GM19023 (cell line): Measurements from ENCODE around the gene ERG.

ENCODE experiments used
- ATAC-seq: cut with Tn5 transposase; IDR thresholded peaks from one replicate; pipeline ENCODE4 v1.9.1; 2021; ENCODE audit warnings: mild to moderate bottlenecking, moderate library complexity; ENCODE audit not compliant: unreplicated experiment

ERG gene

DNA sequence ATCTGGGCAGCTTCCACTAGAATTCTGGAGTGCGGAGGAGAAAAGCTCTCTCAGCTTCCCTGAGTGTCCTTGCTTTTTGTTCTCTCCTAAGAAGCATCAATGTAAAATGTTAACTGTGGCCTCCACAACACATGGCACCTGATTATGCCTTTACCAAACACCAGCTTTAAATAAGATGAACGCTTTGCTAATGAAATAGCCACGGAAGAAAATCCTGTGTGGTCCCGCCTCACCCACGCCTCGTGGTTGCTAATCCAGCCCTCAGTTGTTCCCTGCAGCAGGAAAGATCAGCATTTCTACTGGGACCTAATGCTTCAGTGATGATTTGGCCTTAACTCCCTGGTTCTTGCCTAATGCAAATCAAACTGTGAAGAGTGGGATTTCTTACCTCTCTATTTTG is 1.8 kb upstream of the ERG start:
- ATAC-seq: no peak

DNA sequence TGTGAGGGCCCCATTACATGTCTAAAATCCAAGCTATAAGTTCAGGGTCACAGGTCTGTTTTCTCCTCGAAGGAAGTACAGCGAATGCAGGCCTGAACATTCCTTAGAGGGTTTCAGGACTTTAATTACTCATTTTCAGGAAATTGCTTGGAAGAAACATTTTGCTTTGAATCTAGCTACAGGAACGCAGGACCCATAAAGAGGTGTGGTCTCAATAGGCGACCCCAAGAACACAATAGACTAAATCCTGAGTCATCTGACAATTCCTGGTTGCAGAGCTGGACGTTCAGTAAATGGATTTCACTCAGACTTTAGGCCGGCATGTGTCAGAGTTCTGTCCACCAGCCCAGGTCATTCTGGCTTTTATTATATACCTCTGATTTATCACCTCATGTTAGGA is 1.0 kb upstream of the ERG start:
- ATAC-seq: no peak

DNA sequence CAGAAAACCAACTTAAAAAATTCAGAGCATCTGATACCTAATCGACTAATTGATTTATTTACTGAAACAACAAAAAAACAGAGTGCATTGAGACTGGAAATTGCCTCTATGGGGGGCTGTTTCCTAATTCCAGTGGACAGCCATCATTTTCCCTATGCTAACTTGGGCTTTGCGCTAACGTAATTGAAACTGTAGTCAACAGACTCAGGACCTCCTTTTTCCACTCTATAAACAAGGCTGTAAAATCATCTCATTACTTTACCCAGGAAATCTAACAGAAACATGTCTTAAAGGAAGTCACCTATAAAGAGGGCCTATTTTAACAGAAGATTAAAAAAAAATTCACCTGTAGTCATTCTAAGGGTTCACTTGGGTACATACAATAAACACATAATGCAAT is 2.1 kb downstream of the ERG start:
- no peak for ATAC-seq

DNA sequence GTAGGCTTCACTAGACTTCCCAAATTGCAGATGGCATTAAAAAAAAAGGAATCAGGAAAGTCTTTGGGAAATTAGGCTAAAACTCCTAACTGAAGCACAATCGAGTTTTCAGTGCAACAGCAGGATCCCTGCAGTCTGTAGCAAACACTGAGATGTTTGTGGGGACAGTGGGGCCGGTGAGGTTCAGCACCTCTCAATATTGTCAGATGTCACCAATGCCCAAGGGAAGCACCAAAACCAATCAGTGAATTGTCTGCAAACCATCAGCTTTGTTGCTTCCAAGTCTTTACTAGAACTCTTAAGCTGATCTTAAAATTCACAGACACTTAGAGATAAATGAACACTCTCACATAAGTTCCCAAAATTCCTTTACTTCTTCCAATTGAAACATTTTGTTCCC is 2.6 kb downstream of the ERG start:
- ATAC-seq: no peak

DNA sequence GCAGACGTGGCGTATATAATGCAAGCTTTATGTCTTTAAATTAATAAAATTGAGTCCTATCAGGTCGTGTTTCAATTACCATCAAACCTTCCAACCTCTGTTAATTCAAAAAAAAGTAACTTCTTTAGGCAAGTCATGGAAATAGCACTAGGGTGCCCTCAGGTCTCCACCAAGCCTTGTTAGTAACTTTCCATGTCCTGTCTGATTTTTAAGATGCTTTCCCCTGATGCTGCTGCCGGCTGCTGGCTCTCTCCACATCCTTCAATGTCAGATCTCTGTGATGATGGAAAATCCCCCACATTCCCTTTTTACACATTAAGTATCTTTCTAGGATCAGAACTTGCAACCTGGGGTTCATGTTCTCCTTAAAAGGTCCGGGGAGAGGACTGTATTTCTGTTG is 3.0 kb downstream of the ERG start:
- ATAC-seq: no peak

DNA sequence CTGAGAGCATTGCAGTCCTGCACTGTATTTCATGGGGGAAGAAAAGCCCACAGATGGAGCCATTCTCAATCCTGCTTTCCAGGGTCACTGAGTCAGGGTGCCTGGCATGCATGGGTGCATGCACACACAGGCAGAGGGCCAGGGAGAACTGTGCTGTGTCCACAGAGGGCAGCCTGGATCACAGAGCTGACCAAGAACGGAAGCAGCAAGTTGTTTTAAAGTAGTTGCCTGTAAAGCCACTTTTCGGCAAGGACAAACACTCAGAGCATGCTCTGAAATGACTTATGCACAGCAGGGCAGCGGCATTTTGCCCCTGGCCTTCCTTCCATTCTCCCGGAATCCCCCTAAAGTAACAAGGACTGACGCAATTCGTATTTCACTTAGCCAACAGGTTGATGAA is 3.6 kb downstream of the ERG start:
- ATAC-seq: no peak

DNA sequence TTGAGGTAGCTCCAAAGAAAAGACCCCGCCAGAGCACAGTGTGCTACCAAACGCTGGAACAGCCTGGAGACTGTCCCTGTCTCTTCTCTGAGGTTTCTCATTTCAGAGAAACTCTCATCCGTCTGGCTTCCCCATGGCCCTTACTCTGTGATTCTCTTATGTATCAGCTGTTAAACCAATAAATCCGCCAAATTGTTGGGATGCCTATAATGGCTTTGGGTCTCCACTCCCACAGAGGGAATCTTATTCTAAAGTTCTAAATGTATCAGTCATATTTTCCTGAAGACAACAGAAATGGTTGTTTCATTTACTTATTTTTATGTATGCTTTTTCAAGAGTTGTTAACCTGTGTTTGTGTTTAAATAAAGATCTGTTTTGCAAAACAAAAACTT is 4.0 kb downstream of the ERG start:
- no peak for ATAC-seq

DNA sequence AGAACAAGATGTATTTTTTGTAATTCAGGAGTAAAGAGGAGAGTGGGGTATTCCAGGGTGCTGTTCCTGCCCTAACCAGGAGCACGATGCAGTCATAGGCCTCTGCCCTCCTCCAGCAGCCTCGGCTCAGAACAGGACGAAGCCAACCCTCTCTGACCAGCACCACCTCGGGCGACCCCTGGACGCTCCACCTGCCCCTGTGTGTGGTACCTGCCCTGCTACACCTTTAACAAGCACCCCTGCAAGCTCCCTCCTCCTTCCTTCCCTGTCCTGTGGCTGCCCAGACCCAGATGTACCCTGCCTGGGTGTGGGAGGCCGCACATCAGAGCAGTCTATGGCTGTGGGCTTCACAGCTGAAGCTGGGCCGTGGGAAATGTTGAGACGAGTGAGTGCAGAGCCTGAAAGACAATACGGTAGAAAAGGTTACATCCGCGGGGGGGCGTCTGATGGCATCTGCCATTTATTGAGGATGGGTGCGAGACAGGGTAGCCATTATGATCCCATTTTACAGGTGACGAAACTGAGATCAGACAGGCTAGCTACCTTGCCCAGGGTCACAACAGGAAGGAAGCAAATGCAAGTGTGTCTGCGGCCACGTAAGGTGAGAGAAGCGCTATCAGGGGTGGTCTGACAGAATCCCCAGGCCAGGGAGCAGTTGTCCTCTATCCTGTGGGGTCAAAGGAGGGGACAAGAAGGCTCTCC is 4.6 kb downstream of the ERG start:
- ATAC-seq: no peak

DNA sequence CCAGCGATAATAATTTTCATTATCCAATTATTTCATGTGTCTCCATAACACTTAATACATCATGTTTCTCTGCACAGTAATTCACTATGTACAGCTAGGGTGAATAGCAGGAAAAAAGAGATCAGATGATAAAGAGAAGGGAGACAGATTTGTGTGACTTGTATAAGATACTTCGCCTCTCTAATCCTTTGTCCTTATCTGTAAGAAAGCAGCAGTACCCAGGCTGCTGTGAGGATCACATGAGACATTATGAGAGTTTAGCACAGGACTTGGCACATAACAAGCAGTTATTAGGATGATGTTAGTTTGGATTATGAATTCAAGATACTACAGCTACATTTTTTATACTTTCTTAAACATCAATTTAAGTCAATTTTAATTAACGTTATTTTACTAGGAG is 6.3 kb downstream of the ERG start:
- ATAC-seq: no peak

DNA sequence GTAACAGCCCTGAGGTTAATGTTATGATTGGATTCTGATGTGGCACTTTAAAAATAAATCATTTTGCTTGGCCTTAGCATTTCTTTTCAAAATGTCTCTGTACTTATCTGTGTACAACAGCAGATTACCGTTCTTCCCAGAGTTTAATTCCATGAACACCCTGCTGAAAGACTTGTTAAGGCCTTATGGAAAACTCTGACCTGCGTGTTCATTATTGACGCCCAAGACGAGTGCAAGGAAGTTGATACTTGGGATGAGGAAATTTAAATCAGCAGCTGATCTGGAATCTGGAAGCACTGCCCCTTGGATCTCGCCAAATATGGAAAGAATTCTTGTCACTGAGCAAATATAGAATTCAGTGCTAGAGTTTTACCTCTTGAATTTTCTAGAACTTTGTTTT is 6.7 kb downstream of the ERG start:
- ATAC-seq: no peak

DNA sequence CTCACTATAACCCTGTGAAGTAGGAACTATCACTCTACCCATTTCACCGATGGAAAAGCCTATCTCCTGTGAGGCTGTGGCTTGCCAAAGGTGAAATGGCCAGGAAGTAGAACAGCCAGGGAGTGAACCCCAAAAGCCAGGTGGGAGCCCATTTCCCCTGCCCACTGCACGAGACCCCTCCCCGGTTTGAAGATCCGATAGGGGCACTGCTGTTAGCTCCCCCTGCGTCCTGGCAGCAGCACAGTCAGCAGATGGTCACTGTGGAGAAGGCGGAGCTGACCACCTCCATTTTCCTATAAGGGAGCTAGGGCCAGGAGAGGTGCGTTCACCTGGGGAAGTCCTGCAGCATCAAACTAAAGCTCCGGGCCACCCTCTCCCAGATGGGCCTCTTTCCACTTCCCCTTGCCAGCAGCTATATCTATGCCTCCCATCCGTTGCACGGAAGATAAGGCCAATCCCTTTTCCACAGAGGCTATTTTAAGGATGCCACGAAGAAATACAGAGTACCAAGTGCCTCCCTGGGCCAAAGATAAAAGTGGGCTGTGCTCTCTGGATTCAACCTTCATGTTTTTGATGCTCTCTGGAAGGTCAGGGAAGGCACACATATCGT is 7.8 kb downstream of the ERG start:
- no peak for ATAC-seq

DNA sequence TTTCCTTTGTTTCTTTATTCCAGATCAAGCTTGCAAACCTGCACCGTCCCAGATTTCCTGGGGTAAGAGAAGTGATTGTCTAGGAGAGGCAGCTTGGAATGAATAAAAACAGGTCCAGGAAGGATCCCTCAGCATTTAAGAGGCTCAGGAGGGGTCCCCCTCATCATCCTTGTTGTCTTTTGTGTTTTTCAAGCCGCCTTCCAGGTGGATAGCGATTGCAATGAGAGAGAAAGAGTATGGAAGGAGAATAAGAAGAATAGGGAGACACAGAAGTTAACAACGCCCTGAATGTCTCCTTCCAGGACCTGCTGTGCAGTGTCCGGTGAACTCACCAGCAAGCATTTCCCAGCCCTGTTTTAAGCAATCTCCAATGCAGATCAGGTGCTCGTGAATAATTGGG is 8.5 kb downstream of the ERG start:
- no peak for ATAC-seq

DNA sequence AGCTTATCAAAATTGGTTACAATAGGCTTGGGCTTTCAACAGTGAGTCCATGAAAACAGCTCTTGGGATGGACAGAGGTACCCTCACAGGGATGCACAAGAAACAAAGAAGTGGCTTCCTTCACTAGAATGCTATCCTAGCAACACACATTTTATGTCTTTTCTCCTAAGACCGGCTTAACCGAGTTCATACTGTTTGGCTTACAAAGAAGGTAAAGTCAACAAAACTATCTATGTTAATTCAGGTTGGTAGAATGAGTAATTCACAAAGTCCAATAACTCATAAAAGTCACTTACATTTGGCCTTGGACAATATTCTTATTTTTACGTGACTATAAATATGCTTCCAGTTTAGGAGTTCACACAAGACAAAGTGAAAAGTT is 9.0 kb downstream of the ERG start:
- ATAC-seq: no peak

DNA sequence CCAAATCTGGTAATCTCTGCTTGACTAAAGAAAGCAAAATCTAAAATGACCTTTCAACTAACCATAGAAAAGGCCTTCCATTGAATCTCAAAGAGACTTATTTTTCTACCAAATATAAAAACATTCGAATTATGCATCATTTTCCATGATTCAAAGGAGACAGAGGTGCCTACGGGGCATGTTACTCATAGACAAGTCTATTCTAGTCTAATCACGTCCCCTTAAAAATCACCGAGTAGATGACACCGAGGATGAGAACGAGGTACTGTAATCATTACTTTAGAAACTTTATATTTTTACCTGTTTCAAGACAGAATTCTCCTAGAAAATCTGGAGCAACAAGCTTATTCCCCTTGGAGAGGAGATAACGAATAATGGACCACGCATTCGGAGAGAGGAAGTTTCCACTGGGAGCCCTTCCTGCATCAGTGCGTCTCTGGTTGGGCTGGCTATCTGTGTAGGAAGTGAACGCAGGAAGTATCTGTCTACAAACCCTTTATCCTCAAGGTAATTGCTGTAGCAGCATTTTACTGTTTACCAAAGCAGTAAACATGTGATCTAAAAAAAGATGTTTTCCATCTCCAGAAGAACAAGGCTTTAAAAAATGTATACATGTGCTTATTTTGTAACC is 9.5 kb downstream of the ERG start:
- no peak for ATAC-seq

DNA sequence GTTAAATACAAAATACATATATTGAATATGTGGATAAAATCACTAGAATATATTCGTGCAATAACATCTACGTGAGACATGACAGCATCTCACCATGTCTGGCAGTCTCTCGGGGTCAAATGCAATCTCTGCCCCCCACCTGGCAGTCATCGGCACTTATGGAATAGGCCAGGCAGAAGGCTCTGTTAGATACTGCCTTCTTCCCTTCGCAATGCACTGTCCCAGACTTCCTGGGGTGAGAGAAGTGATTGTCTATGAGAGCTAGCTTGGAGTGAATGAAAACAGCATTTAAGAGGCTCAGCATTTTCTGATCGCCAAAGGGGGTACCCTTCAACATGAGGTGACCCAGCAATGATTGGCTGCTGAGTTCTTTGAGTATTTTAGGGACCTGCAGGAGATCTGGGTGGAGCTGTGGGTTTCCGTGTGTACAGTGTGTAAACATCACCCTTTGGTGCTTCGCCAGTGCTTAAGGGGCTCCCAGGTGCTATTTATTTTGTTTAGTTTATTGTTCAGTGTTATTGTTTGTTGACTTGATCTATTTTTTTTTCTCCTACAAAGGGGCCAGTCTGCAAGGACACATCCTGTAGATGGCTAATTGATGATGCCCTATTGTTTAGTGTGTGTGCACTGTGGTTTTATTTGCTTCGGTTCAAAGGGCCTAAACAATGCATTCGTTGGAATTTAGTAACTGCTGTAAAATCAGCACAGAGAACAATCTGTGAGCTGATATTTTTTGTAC is 10.2 kb downstream of the ERG start:
- no peak for ATAC-seq

DNA sequence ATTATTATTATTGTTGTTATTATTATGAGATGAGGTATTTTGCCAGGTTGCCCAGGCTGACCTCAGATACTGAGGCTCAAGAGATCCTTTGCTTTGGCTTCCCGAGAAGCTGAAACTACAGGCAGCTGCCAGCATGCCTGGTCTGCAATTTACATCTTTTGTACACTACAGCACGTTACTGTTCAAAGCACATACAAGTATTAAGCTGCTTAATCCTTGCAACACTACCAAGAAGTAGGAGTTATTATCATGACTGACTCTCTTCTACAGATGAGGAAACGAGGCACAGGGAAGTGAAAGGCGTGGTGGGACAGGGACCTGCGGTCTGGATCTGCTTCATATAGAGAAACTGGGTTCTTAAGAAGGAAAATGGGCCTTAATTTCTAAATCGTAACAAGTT is 11.6 kb downstream of the ERG start:
- no peak for ATAC-seq

DNA sequence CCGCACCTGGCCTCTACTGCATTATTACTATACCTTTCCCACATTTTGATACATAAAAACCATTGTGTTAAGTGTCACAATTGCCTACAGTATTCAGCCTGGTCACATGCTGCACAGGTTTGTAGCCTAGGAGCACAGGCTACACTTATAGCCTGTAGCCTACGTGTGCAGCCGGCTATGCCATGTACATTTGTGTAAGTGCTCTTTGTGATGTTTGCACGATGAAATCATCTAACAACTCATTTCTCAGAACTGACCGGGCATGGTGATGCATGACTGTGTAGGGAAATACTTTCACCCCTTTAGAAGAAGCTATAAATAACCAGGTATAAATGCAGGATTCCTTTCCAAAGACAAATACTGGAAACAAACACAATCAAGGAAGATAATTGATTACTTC is 12.1 kb downstream of the ERG start:
- no peak for ATAC-seq

DNA sequence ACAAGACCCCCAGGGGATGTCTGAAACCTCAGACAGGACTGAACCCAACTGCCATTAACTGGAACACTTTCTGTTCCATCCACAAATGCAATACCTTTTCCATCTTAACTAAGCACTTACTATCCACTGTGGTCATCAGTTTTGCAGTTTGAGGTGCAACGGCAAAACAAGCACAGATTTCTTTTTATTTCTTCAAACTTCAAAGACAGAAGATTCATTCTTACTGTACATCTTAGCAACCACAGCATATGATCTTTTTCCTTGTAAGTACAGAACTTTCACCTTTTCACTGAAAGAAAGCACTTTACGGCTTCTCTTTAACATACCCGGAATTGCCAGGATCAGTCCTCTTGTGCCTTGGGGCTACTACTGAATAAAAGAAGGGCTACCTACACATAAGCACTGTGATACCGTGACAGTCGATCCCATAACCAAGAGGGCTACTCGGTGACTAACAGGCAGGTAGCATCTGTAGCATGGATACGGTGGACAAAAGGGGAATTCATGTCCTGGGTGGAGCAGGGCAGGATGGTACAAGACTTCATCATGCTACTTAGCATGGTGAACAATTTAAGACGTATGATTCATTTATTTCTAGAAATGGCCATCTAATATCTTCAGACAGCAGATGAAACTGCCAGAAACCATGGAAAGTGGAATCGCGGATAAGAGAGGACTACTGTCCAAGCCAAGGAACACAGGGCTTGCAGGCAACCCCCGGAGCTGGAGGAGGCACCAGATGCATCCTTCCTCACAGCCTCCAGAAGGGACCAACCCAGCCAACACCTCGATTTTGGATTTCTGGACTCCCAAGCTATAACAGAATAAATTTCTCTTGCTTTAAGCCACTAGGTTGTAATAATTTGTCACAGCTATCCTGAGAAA is 18.4 kb downstream of the ERG start:
- no peak for ATAC-seq

DNA sequence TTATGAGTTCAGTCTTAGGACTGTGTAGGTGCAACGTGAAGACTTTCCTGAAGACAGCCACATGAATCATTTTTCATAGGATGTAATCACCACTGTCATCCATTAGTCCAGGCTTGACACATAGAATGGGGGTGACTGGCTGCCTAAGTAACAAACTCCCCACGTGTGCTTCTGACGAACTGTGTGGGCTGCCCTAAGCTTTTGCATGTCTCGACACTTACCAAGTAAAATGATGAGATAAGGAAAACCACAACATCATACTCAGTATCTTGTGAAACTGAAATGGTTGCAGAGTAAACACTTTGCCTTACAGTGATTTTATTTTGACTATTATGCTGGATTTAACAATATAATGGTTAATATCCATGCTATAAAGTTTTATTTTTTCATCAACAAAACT is 19.5 kb downstream of the ERG start:
- no peak for ATAC-seq

DNA sequence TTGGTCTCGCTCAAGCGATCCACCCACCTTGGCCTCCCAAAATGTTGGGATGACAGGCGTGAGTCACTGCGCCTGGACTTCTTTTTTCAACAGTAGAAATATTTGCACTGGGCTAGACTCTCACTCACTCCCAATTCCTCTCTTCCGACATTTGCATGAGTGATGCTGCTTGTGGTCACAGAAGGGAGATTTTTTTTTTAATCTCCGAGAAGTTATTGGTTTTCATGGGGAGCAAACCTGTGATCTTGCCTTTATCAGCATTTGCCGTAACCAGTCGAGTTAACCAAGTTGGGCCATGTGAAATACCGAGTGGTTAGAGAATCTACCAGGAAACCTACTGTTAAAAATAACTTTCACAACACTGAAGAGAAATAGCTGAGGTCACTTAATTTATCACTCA is 21.1 kb downstream of the ERG start:
- ATAC-seq: no peak

DNA sequence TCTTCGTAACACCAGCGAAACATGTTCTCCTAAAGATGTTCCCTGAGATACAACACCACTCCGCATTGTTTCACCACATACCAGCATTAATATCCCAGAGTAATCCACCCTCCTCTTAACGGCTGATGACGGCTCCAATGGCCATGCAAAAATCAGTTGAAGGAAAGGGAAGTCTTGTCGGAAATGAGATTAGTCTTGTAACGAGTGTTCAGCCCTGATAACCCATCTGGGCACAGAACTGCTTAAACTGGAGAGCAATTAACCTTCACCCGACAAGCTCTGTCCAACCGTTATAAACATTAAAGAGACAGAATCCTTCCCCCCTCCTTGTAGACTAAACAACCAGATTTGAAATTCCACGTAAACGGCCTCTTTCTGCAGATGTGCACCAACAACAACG is 21.9 kb downstream of the ERG start:
- no peak for ATAC-seq
